ENCODE measurements around the gene PNLIPRP3. TPM values are rescaled to one million over a fixed set of nuclear protein-coding genes. Genes with fewer than 3 reads are reported as not detected.

The PNLIPRP3 gene
- polyA plus RNA-seq, 1 experiment = not detected

DNA sequence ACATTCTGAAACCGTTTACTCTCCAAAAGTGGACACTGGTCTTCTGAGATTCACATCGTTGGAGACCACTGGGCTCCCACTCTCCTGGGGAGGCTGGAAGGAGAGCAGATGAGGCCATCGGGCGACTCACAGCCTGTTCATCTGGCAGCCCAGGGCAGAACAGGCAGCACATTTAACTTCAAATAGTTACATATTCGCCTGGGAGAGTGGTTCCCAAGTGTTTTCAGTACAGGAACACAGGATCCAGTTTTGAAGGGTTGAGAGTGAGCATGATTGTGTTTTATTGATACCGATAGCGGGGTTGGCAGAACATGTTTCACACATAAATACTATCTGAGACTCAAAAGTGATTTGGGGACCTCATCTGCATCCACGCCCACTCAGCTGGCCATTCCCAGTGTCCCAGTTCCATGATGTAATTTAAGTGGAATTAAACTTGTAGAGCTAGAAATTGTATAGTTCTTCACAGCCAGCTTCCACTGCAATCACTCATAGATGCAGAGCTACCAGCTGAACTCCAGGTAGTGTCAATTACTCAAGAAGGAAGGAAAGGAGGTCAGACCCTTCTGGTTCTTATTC lies 95.2 kb downstream of the PNLIPRP3 start:
- no peak overlapping the region for H3K27ac ChIP-seq (ENCODE audit: low read depth, low read length)
- H3K9me3 ChIP-seq (ENCODE audit: control insufficient read depth, insufficient read depth, low read length) = no peaks in the 10 kb centered on the region
- CTCF ChIA-PET = interaction anchor here (0.8 to 2.0 kb wide), 2 partner anchors 8 to 261 kb away, joined by 3 to 8 read pairs; no protein-coding TSS in a partner anchor
- DNase-seq (ENCODE audit: low read depth, low spot score) = no peak
- H3K4me3 ChIP-seq (ENCODE audit: low read depth, low read length) = no peak overlapping the region
- POLR2A ChIA-PET = no interaction called here
- H3K27me3 ChIP-seq (ENCODE audit: control insufficient read depth, insufficient read depth, low read length) = no peaks in the 10 kb centered on the region
- TF ChIP-seq, protein P1, sequence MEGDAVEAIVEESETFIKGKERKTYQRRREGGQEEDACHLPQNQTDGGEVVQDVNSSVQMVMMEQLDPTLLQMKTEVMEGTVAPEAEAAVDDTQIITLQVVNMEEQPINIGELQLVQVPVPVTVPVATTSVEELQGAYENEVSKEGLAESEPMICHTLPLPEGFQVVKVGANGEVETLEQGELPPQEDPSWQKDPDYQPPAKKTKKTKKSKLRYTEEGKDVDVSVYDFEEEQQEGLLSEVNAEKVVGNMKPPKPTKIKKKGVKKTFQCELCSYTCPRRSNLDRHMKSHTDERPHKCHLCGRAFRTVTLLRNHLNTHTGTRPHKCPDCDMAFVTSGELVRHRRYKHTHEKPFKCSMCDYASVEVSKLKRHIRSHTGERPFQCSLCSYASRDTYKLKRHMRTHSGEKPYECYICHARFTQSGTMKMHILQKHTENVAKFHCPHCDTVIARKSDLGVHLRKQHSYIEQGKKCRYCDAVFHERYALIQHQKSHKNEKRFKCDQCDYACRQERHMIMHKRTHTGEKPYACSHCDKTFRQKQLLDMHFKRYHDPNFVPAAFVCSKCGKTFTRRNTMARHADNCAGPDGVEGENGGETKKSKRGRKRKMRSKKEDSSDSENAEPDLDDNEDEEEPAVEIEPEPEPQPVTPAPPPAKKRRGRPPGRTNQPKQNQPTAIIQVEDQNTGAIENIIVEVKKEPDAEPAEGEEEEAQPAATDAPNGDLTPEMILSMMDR (IDR thresholded peaks at IDR 0.05; ENCODE audit: low read depth, low read length) = no peak

DNA sequence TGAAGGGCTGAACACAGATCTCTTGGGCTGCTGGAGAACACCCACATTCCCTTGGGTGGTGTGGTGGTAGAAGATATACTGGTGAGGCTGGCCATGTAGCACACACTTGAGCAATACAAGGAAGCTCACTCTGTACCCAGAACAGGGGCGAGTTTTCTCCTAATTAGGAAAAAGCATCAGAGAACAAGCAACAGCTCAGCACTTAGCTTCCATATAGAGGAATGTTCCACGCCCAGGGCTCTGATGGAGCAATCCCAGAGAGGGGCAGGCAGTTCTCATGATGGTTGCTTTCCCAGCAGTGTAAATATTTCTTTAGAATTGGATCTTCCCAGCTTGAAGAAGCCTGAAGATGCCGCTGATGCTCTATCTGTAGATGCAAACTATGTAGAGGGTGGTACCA lies 97.1 kb downstream of the PNLIPRP3 start:
- POLR2A ChIA-PET = no interaction called here
- TF ChIP-seq, protein P1 (IDR thresholded peaks at IDR 0.05; ENCODE audit: low read depth, low read length) = no peak
- CTCF ChIA-PET = no interaction called here

DNA sequence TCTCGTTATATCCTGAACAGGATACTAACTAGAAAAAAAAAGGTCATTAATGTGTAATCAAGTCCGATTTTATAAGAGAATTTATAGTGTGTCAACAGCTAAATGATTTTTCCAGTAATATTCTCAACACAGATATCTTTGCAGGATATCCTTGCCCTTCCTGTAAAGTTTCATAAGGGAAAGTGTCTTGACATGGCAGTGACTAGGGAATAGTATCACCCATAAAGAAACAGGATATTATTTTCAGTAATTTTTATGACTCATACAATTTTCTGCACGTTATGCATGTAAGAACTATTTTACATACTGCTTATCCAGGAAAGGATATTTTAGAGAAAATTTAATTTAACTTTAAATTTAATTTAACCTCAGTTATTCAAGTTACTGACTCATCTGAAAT lies 98.6 kb downstream of the PNLIPRP3 start:
- POLR2A ChIA-PET = no interaction called here
- no peak for DNase-seq (ENCODE audit: low read depth, low spot score)
- no peak overlapping the region for H3K4me3 ChIP-seq (ENCODE audit: low read depth, low read length)
- TF ChIP-seq, protein P1 (IDR thresholded peaks at IDR 0.05; ENCODE audit: low read depth, low read length) = no peak
- H3K27me3 ChIP-seq (ENCODE audit: control insufficient read depth, insufficient read depth, low read length) = no peaks in the 10 kb centered on the region
- CTCF ChIA-PET = interaction anchor here (0.8 kb wide), 1 partner anchor 82 kb away, joined by 4 read pairs; no protein-coding TSS in a partner anchor
- H3K9me3 ChIP-seq (ENCODE audit: control insufficient read depth, insufficient read depth, low read length) = no peaks in the 10 kb centered on the region
- H3K27ac ChIP-seq (ENCODE audit: low read depth, low read length) = no peak overlapping the region

More for the DNA sequence above, 97.1 kb downstream of the PNLIPRP3 start:
- H3K27ac ChIP-seq (ENCODE audit: low read depth, low read length) = no peak overlapping the region
- H3K9me3 ChIP-seq (ENCODE audit: control insufficient read depth, insufficient read depth, low read length) = no peaks in the 10 kb centered on the region
- no peaks in the 10 kb centered on the region for H3K27me3 ChIP-seq (ENCODE audit: control insufficient read depth, insufficient read depth, low read length)
- no peak overlapping the region for H3K4me3 ChIP-seq (ENCODE audit: low read depth, low read length)
- no peak for DNase-seq (ENCODE audit: low read depth, low spot score)

Small RNAs within 50 kb of the gene (small RNA-seq; reads per million reads assigned to genes)
- not detected for gene SNRPGP6 (ENCODE audit: insufficient read length, low read depth)

Other genes with a start within 250 kb of the PNLIPRP3 start
- gene GFRA1, start 154.6 kb upstream of the PNLIPRP3 start, polyA plus RNA-seq (2011; rRNA removed) = 6.8 and 7.5 TPM in 2 replicates
- gene CCDC172, start 103.4 kb upstream of the PNLIPRP3 start, polyA plus RNA-seq (2011; rRNA removed) = not detected in 2 replicates
- not detected in 2 replicates for gene PNLIP, start 118.1 kb downstream of the PNLIPRP3 start, polyA plus RNA-seq (2011; rRNA removed)
- not detected in 2 replicates for gene PNLIPRP1, start 163.1 kb downstream of the PNLIPRP3 start, polyA plus RNA-seq (2011; rRNA removed)
- gene PNLIPRP2, start 193.1 kb downstream of the PNLIPRP3 start, polyA plus RNA-seq (2011; rRNA removed) = not detected in 2 replicates

All from AG04450 (cell line).